ENCODE results near the gene NBEA.

NBEA gene

DNA sequence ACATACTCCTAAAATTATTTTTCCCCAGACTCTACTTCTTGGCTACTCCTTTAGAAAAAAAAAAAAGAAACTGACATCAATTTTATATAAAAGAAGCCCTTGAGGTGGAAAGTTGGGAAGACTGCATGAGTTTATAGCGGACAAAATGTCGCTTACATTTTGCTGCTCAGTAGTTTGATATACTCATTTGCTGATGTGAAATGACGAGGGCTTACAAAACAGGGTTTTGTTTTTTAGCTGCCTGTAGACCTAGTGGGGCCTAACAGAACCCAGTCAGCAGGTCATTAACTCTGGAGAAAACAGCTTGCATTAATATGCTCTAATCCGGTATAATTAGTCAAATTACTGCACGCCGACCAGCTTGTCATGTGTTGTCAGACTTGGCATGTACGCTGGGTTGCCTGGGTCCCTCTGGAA is 572.0 kb downstream of the NBEA start:
- no peak for DNase-seq (ENCODE audit: low spot score)

DNA sequence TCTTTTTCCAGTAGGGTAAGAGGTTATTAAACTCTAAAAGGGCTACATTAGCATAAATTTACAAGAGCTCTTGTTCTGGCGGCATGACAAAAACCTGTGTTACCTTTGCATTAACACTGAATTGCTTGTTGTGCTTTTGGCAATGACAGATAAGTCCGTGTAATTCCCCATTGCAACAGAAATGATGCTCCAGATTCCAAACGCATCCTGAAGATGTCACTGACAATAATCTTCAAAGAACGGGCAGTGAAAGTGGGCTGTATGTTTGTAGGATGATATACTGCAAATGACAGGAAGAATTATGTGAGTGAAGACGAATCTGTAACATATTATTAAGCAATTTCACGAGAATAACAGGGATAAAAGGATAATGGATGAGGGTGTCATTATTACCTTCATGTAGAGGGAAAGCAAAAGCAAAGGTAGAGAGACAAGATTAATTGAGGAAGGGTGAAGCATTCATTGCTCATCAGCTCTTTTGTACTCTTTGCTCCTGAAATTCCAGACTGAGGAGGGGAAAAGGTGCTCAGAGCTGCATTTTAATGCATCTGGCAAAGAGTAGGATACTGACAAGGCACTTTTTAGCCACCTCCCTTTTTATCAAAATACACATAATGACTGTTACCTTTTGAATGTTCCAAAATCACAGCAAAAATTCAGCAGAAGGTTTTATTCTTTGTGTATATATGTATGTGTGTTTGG is 572.9 kb downstream of the NBEA start:
- DNase-seq (ENCODE audit: low spot score): no peak

DNA sequence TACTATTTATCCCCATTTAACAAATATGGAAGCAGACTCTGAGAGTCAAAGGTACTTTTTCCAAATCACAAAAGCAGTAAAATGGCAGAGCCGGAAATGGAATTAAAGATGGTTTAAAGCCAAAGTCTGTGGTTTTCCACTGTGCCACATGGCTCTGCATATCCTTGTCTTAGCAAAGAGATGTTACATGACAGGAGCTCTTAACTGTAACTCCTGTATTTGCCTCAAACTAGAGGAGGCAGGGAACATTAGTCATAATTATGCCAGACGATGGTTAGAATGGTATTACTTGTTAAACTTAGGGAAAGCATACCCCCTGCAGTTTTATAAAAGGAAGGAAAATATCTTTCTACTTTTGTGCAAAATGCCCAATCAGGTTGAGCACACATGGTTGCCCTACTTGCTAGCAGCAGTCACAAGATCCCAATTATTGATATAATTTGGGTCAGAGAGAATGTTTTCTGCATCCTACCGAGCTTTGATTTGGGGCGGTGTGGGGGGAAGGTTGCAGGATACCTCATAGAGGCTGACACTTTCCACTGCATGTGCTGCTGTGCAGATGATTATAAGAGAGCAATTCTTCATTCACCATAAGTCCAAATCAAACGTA is 576.4 kb downstream of the NBEA start:
- DNase-seq (ENCODE audit: low spot score): no peak

DNA sequence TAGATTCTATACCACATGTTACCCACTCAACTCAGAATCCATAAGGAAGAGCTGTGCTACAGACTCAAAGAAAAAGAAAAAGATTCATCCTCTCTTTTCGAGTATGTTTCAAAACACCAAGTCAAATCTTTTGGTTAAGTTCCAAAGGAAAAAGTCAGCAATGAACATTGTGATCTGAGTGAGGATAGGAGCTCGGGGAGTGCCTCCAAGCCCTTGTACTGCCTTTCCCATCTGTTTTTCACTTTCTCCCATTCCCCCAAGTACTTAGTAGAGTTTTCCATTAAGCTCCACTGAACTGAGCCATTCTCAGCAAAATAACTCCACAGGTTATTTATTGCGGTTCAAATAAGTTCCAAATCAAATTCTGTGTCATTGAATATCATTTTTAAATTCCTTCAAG is 582.1 kb downstream of the NBEA start:
- no peak for DNase-seq (ENCODE audit: low spot score)

DNA sequence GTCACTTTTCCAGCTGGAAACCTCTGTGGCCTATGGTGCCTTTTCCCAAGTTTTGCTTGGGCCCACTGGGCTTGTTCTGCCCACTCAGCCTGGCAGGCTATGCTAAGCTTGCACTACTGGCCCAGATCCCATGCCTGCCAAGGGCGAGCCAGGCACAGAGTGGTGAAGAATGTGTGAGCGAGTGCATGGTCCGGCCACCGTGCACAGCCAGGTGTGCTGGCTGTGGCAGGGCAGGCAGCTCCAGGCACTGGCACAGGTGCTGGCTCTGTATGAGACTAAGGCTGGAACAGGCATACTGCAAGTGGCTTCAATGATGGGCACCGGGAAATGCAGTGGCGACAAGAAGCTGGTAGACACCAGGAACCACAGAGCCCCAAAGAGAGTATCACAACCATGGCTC is 584.5 kb downstream of the NBEA start:
- DNase-seq (ENCODE audit: low spot score): no peak

DNA sequence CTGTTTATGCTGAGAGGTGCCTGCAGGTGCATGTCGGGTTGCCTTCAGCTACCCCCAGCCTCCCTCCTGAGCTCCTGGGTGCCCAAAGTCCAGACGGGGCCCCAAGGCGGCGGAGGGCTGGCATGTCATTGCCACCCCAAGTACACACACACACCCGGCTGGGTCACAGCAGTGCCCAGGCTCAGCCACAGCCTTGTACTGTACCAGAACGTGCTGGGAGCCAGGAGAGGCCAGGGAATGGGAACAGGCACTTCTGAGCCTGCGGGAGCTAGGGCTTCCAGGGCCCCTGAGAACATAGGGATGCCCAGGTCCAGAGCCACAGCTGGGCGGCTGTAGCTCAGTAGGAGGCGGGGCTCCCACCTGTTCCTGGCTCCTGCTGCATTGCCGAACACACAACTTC is 585.4 kb downstream of the NBEA start:
- no peak for DNase-seq (ENCODE audit: low spot score)

DNA sequence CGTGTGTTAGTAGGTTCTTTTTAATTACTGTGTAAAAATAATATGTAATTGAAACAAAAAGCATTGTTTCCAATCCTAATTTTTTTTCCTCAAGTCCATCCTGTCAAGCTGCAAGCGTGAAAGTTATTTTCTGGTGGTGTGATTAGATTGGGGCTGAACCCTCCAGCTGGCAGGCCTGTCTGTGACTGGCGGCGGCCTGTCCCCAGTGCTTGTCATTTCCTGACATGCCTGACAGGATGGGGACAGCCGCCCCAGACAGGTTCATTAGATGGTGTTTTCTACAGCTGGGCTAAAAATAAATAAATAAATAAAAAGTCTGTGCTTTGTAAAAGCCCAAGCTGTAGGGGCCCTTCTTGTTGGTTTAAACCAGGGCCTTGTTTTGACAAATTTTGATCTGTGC is 588.1 kb downstream of the NBEA start:
- no peak for DNase-seq (ENCODE audit: low spot score)

DNA sequence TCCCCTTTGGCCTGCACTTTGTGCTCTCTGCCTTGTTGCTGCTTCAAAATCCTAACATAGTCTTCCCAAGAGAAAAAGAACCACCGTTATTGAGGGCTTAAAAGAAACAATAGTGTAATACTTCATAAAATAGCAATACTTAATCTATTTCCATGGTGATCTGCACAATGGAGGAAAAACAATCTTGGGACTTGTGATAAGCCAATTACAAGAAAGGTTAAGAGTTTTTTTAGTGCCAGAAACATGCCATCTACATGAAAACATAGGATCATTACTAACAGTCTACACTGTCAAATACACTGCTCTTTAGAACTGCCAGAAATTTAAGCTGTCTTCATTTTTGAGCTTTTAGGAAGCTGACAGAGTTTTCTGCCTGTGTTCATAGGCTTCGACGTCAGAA is 588.5 kb downstream of the NBEA start:
- DNase-seq (ENCODE audit: low spot score): no peak

DNA sequence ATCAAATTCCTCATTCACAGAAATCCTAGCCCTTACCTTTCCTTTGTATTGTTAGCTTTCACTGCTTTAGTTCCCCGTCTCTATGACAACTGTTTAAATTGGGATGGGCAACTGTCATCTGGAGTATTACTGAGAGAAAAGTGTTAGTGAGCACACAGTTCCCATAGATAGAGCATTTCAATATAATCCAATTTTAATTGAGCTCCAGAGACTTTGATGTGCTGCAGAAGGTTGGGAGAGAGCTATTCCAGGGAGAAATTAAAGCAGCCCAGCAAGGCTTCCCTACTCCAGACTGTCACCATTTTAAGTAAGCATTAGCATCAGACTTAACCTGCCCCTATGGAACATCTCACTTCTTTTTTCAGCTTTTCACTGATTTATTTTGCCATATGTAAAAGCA is 589.5 kb downstream of the NBEA start:
- no peak for DNase-seq (ENCODE audit: low spot score)

DNA sequence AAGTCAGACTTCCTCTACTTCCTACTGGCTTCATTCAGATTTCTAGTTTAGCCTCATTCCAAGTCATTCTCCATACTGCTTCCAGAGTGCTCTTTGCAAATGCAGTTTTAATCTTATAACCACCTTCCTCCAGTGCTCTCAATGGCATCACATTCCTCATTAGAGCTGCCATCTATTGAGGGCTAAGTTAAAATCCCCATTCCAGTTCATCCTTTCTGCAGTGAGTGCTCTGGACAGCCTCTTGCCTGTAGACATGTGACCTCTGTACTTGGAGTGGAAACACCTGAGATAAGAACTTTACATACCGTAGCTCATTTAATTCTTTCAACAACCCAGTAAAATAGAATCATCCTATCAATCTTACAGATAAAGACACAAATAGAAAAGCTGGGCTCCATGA is 592.3 kb downstream of the NBEA start:
- no peak for DNase-seq (ENCODE audit: low spot score)

DNA sequence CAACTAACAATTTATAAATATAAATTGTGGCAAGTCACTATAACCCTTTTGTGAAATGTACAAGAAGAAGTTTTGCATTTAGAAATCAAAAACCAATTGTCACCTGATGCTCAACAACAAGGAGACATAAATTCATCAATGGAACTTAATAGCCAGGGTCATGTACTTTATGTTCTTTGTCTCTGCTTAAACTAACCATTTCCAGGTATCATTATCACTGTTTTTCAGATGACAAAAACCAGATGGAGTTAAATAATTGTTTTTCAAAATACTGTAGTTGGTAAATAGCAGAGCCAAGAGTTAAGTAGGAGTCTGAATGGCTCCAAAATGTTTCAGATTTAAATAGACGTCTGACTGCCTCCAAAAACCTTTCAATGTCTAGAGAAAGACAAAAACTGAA is 606.7 kb downstream of the NBEA start:
- DNase-seq (ENCODE audit: low spot score): no peak

DNA sequence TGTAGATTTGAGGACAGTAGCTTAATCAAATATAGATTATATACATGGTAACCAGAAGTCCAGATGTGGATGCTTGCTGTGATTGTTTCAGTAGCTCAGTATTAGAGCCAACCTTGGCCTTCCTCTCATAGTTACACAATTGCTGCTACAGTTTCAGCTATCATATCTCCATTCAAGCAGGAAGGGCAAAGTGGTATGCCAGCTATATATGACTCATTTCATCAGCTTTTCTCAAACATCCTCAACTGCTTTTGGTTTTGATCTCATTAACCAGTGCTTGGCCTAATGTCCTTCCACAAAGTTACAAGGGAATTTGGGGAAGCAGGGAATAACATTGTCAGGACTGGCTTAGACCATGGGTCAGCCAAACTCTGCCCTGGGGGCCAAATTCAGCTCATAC is 607.4 kb downstream of the NBEA start:
- DNase-seq (ENCODE audit: low spot score): no peak

DNA sequence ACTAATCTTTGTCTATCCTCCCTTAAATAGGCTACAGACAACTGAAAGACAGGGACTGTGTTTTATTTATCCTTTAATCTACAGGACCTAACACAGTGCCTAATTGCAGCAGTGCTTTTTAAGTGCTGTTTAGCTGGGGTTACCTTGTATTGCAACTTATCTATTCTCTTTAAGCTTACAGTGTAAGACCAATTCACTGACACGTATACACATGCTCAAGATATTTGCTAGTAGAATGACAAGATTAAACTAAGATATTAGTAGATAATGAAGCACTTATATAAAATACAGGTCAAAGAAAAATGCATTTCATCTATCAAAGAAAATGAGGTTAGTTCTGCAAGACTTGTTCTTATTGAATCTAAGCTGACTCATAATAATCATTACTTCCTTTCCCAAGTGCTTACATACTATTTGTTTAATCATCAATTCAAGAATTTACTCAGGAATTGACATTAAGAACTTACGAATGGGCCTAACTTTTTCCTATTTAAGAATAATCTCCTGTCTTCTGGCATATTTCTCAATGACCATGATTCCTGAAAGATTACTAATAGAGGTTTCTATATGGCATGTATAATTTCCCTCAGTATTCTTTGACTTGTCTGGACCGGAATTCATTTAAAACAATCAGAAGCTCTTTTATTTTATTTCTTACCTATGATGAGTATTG is 610.2 kb downstream of the NBEA start:
- DNase-seq (ENCODE audit: low spot score): no peak

DNA sequence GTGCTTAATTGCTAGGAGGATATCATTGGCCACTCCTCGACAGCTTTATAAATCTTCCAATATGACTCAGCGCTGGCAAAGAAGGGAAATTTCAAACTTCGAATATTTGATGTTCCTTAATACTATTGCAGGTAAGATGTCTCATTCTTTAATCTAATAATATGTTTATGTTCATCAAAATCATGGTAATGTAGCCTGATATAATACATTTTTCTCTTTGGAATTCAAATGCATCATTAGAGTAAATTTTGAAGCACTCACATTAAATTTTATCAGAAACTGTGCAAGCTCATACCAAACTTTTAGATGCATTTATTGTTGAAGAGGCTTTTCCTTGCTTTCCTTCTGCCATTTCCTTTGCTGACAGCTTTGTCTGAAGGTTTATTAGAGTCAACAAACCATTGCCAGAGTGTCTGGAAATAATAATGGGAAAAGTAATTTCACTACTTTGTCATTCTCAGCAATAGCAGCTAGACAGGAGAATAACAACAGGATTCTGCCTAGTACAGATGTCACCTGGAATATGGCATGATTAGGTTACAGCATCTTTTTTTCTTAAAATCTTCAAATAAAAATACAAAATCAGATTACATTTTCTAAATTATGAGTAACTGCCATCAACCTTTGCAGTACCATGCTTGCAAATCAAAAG is 613.0 kb downstream of the NBEA start:
- no peak for DNase-seq (ENCODE audit: low spot score)

DNA sequence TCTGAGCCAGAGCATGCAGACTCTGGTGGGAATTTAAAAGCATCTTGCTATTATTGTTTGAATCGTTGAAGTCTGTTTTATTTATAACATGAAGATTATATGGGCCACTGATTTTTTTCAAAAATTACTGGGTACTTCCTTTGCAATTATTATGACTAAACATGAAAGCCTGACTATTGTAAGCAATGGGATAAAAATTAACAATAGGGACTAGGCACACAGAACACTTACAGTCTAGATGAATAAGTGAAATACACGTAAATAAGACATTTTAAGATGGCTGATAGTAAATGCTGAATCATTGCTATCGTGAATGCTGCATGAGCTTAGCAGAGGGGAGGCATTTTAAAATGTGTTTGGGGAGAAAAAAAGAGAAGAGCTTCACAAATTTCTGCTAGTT is 615.4 kb downstream of the NBEA start:
- no peak for DNase-seq (ENCODE audit: low spot score)

DNA sequence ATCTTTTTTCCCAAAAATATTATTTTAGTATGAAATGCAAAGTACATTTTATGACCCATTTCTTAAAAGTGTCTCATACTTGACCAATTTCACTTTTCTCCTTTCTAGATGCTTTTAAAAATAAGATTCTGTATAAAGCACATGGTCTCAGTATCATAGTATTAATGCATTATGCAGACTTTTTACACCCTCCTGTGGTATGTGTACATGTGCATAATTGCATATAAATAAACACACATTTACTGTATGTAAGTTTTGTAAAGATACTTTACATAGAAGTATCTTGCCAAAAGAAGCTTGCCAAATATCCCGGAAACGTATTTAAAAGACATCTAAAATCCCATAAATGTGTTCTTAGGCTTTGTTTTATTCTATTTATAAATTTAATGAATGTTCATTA is 619.5 kb downstream of the NBEA start:
- DNase-seq (ENCODE audit: low spot score): no peak

DNA sequence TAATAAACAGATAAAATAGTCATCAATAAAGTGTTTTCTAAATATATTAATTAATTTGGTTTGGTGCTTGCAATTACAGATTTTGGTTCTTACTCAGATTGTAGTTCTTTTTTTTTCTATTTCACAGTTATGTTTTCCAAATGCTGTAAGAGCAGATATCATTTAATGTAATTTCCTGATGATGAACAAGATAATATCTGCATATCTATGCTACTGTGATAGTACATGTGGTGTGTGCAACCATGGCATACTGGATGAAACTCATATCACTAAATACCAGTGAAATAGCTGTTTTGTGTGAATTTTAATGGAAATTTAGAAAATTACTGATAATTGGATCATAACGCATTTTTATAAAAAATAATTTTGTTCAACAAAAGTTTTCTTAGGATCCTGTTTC is 623.2 kb downstream of the NBEA start:
- DNase-seq (ENCODE audit: low spot score): no peak

DNA sequence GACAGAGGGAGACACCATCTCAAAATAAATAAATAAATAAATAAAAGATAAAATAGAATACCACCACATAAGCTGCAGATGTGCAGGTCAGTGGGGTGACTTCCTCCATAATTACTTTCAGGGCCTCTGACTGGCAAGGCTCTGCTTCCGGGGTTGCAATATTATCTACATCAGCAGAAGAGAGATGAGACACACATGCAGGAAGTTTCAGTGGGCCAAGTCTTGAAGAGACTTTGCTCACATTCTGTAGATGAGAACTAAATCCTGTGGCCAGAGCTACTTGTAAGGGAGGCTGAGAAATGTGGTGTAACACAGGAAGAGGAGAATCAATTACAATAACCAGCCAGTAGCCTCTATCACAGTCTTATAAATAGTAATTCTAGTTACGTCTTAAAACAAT is 624.3 kb downstream of the NBEA start:
- DNase-seq (ENCODE audit: low spot score): no peak

DNA sequence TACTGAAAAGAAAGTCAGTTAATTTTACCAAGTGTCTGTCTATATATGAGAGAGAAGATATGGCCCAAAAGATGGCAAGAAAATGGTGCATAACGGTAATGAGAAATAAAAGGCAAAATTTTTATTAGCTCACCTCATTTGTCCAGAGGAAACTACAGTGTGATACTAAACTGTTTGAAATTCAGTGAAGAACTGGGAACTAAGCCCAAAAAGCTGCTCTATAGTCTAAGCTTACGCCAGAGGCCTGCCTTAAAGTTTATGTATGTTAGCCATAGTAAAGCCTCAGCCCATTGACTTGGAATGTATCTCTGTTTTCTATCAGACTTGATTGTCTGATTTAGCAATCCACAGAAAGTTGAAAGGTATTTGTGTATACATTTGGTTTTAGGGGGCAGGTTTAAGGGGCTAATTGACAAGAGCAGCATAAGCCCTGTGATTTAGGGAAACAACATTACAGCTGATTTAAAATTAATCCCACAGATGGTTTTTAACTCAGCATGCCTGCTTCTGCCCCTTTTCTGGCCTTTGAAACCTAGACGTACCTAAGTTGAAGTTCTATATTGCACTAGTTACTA is 625.4 kb downstream of the NBEA start:
- no peak for DNase-seq (ENCODE audit: low spot score)

DNA sequence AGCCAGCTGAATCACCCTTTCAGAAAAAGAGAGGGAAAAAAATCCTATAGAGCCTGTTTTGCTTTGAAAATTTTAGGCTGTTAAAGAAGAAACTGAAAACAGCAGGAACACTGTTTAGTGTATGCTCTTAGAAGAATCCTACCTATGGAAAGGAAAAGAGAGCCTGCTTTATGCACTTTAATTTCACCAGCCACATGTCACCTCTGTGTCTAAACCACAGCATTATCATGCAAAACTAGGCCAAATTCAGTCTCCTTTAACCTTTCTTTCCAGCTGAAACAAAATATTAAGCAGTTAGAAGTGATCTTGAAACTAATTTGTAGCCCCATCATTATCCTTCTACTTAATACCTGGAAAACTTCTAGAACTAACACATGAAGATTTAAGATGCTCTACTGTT is 631.6 kb downstream of the NBEA start:
- no peak for DNase-seq (ENCODE audit: low spot score)

DNA sequence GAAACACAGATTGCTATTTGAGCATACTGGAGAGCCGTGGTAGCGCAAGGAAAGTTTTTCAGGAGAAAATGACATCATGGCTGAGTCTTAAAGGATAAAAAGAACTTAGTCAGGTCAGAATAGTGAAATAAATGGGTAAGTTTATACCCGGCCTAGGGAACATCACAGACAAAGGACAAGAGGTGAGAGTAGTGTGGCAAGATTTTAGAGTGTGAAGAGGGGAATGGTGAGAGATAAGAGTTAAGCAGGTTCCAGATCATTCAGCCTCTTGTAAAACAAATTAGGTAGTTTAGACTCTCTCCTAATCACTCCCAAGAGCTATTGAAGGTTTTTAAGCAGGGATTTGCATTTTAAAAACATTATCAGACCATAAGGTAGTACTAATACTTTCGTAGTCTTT is 650.4 kb downstream of the NBEA start:
- no peak for DNase-seq (ENCODE audit: low spot score)

DNA sequence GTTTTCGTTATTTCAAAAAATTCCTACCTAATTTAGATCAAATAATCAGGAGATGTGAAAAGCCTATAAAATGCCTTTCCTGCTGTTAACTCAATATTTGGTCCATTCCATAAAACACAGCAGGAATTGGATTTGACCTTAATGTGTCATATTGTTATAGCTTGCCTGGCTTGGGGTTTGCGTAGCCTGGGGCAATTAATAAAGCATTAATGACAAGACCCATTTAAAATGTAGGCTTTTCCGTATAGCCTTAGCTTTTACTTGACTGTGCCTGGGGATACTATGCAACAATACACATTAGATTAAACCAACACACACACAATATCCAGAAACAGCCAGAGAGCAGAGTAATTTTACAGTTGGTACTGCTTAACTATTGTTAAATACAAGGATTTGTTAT is 651.6 kb downstream of the NBEA start:
- DNase-seq (ENCODE audit: low spot score): no peak

DNA sequence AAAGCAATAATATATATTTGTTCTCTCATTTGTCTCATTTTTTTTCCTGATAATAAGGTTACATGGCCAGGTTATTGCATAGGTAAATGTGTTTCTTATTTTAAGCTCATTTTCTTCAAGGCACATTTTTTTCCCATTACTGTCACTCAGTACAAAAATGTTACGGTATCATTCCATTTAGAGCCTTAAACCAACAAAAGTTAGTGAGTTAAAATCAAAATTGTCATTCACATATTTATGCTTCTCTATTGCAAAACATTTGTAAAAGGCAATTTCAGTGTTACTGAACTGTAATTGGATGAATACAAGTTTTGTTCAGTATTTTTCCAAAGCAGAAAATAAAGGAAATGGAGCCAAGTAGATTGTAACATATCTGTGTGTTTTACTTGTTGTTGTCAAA is 652.0 kb downstream of the NBEA start:
- DNase-seq (ENCODE audit: low spot score): no peak
